Prostate gland (tissue), 2 donors: ENCODE results near the gene SGO2. TPM values are rescaled to one million over a fixed set of nuclear protein-coding genes. Genes with fewer than 3 reads are reported as not detected.

Source experiments
- DNase-seq: peaks from one replicate; pipeline ENCODE4 v3.0.0-alpha.2; 2019; ENCODE audit warnings: low spot score
- H3K27ac ChIP-seq, 2 donors: fragments of 200-600 bp; sonication (generic); 2 replicates each; pipeline ENCODE4 v1.5.1; 2017 to 2019
- H3K27me3 ChIP-seq: fragments of 200-600 bp; sonication (generic); replicated peaks from 2 replicates; pipeline ENCODE4 v1.5.1; 2019; ENCODE audit not compliant: insufficient read depth
- H3K36me3 ChIP-seq, 2 donors: fragments of 200-600 bp; sonication (generic); 1 replicate in 1 of 2; 2 replicates in 1 of 2; pipeline versions ENCODE4 v1.5.1 to v1.8.1; 2017 to 2019
- H3K4me1 ChIP-seq: fragments of 200-600 bp; sonication (generic); replicated peaks from 2 replicates; pipeline ENCODE4 v1.5.1; 2019
- H3K4me3 ChIP-seq, 2 donors: fragments of 200-600 bp; sonication (generic); 2 replicates each; pipeline ENCODE4 v1.5.1; 2017 to 2019
- H3K9me3 ChIP-seq: fragments of 200-600 bp; sonication (generic); 2 replicates; pipeline ENCODE4 v1.5.1; 2017
- POLR2A ChIP-seq: fragments of 450-650 bp; IDR thresholded peaks from one replicate; pipeline ENCODE4 v1.6.1; 2016; ENCODE audit warnings: antibody characterized with exemption, mild to moderate bottlenecking
- POLR2AphosphoS5 ChIP-seq: sonication (generic); formaldehyde crosslinking; IDR thresholded peaks from one replicate; pipeline ENCODE4 v1.6.1; 2017; ENCODE audit warnings: antibody characterized with exemption
- WGBS: methylation state at CpG from one replicate; pipeline ENCODE4 v1.1.5; 2018; 5-methylcytosine and 5-hydroxymethylcytosine counted together
- intact Hi-C: fragments of 100-400 bp; cut with DNase I; formaldehyde crosslinking; loops from one replicate; pipeline ENCODE4 v1.14.2; 2022
- total RNA-seq, 2 donors: library from RNA; depleted of rRNA; stranded (reverse); fragments of >200 nt; gene quantifications; one replicate each; pipeline ENCODE4 v1.1.0, GENCODE V29; 2016
- TF ChIP-seq, protein P1 (sequence below), 4 experiments: fragments of 200-600 bp in 2 of 4; fragments of 450-650 bp in 2 of 4; sonication (generic) in 2 of 4; IDR thresholded peaks; 1 replicate in 3 of 4; 2 replicates in 1 of 4; pipeline ENCODE4 v1.5.1; 2016 to 2019; ENCODE audit warnings: antibody characterized with exemption in 4 of 4, mild to moderate bottlenecking in 2 of 4, moderate library complexity in 2 of 4

The SGO2 gene
- total RNA-seq, 2 donors from 2014 or later = 5.1 to 8.0 TPM

GRCh38 chr2:200482194-200482593 is 43.8 kb upstream of the SGO2 start:
- no peak for DNase-seq
- H3K36me3 ChIP-seq = no peaks in the 10 kb centered on the region
- TF ChIP-seq POLR2AphosphoS5 (no peak), POLR2A (no peak)
- TF ChIP-seq, protein P1, sequence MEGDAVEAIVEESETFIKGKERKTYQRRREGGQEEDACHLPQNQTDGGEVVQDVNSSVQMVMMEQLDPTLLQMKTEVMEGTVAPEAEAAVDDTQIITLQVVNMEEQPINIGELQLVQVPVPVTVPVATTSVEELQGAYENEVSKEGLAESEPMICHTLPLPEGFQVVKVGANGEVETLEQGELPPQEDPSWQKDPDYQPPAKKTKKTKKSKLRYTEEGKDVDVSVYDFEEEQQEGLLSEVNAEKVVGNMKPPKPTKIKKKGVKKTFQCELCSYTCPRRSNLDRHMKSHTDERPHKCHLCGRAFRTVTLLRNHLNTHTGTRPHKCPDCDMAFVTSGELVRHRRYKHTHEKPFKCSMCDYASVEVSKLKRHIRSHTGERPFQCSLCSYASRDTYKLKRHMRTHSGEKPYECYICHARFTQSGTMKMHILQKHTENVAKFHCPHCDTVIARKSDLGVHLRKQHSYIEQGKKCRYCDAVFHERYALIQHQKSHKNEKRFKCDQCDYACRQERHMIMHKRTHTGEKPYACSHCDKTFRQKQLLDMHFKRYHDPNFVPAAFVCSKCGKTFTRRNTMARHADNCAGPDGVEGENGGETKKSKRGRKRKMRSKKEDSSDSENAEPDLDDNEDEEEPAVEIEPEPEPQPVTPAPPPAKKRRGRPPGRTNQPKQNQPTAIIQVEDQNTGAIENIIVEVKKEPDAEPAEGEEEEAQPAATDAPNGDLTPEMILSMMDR (IDR thresholded peaks at IDR 0.05) = no peak
- no peaks in the 10 kb centered on the region for H3K9me3 ChIP-seq
- H3K27ac ChIP-seq = no peak overlapping the region
- H3K27me3 ChIP-seq = no peaks in the 10 kb centered on the region
- no peak overlapping the region for H3K4me3 ChIP-seq
- peaks cover 11% of the 10 kb centered on the region for H3K4me1 ChIP-seq
- intact Hi-C loops = loop anchor here (5.0 kb wide), 1 partner anchor 500 kb away; no protein-coding TSS in a partner anchor

- H3K36me3 ChIP-seq = no peaks in the 10 kb centered on the region
- intact Hi-C loops = loop anchor here (5.0 kb wide), 1 partner anchor 501 kb away; no protein-coding TSS in a partner anchor
- H3K4me3 ChIP-seq = no peak overlapping the region
- peaks cover 8% of the 10 kb centered on the region for H3K4me1 ChIP-seq
- 31% methylated on average over 4 of the region's 4 CpGs for WGBS
- peak; percentile 71 for DNase-seq
- H3K9me3 ChIP-seq = no peaks in the 10 kb centered on the region
- no peaks in the 10 kb centered on the region for H3K27me3 ChIP-seq
- H3K27ac ChIP-seq = peak overlapping the region; percentile 3 to 15
- TF ChIP-seq POLR2A (no peak), POLR2AphosphoS5 (peak; percentile 46)
- TF ChIP-seq, protein P1 (IDR thresholded peaks at IDR 0.05) = peak in 3 of 4 experiments; percentile 26 to 72 (median 66)
Measured at GRCh38 chr2:200483729-200484198, 42.2 kb upstream of the SGO2 start.

DNA sequence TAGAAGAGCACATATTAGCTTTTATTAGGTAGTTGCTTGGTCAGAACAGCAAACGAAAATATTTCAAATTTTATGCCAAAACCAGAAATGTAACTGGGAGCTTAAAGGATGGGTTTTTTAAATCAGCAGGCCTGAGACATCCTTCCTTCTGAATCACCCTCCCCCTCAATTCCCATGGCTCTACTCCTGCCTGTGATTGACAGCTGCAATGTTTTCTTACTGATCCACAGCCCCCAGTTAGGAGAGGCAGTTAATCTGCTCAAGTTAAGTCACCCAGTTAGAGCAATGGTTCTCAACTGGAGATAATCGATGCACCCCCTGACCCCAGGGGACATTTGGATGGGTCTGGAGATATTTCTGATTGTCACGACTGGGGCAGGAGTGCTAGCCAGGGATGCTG is 41.1 kb upstream of the SGO2 start:
- Histone ChIP-seq H3K27ac (no peak overlapping the region), H3K27me3 (no peaks in the 10 kb centered on the region), H3K36me3 (no peaks in the 10 kb centered on the region), H3K4me1 (peaks cover 4% of the 10 kb centered on the region), H3K4me3 (no peak overlapping the region), H3K9me3 (no peaks in the 10 kb centered on the region)
- WGBS = 84% methylated on average over 3 of the region's 3 CpGs
- DNase-seq = no peak
- no peak for TF ChIP-seq POLR2A
- no peak for TF ChIP-seq POLR2AphosphoS5
- TF ChIP-seq, protein P1 (IDR thresholded peaks at IDR 0.05) = no peak
- intact Hi-C loops = loop anchor here (5.0 kb wide), 1 partner anchor 503 kb away; no protein-coding TSS in a partner anchor

DNA sequence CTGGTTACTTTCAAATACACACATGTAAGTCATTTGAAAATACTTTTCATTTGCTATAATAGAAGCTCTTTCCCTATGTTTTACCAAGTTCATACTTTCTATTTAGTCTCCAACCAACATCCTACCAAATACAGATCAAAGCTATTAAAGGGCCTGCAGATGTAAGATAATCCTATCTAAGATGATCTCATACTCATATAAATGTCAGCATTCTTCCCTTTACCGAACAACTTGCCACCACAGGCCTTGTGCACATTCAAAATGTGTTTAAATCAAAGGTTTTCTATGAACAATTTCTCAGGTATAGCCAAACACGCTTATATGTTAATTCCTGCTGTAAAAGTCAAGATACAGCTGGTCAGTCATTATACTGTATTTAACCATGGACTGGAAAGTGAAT is 39.5 kb upstream of the SGO2 start:
- no peak for TF ChIP-seq POLR2AphosphoS5
- TF ChIP-seq, protein P1 (IDR thresholded peaks at IDR 0.05) = no peak
- TF ChIP-seq POLR2A = no peak
- Histone ChIP-seq H3K36me3 (no peaks in the 10 kb centered on the region), H3K4me1 (no peaks in the 10 kb centered on the region), H3K27me3 (no peaks in the 10 kb centered on the region), H3K27ac (no peak overlapping the region), H3K4me3 (no peak overlapping the region), H3K9me3 (no peaks in the 10 kb centered on the region)
- 22% methylated on average over 2 of the region's 2 CpGs for WGBS
- intact Hi-C loops = no loop called here
- no peak for DNase-seq

DNA sequence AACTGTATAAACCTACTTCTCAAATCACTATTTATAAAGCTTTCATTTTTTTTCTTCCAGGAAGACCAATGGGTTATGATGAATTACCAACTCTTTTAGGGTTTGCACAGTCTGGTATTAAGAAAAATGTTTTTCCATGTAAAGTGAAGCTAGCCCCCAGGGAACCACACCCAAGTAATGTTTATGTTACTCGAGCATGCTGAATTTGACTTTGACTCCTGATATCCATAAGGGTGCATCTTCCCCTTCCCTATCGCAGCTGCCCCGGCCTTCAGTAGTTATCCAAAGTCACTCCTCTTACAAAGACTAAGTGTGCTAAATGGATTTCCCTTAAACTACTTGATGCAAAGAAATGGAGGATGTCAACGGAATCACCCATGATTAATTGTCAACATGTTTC is 37.8 kb upstream of the SGO2 start:
- Histone ChIP-seq H3K4me3 (no peak overlapping the region), H3K36me3 (no peaks in the 10 kb centered on the region), H3K9me3 (no peaks in the 10 kb centered on the region), H3K4me1 (no peaks in the 10 kb centered on the region), H3K27ac (no peak overlapping the region), H3K27me3 (no peaks in the 10 kb centered on the region)
- DNase-seq = no peak
- TF ChIP-seq POLR2AphosphoS5 (no peak), POLR2A (no peak)
- TF ChIP-seq, protein P1 (IDR thresholded peaks at IDR 0.05) = no peak
- WGBS = 86% methylated on average over 4 of the region's 4 CpGs
- intact Hi-C loops = no loop called here
